HCT116 (cell line): ENCODE measurements around the gene FAM20C.

Source experiments
- CBX3 ChIP-seq: IDR thresholded peaks from 2 replicates; pipeline ENCODE4 v1.6.1; 2012; ENCODE audit warnings: low read depth
- CEBPB ChIP-seq: IDR thresholded peaks from 2 replicates; pipeline ENCODE4 v1.6.1; 2012; ENCODE audit warnings: low read depth
- CTCF ChIP-seq, 3 experiments: fragments of 200-600 bp in 1 of 3; sonication (generic) in 1 of 3; IDR thresholded peaks in 2 of 3; conservative IDR thresholded peaks in 1 of 3; 2 replicates each; pipeline ENCODE4 v1.5.1; 2012 to 2017; ENCODE audit warnings: low read depth in 2 of 3, low read length in 2 of 3, antibody characterized with exemption in 1 of 3, borderline replicate concordance in 1 of 3, control low read depth in 1 of 3, mild to moderate bottlenecking in 1 of 3, mixed read lengths in 1 of 3, mixed run types in 1 of 3, moderate library complexity in 1 of 3; ENCODE audit not compliant: insufficient read depth in 1 of 3
- JUND ChIP-seq: IDR thresholded peaks from 2 replicates; pipeline ENCODE4 v1.6.1; 2012
- POLR2A ChIP-seq: IDR thresholded peaks from 2 replicates; pipeline ENCODE4 v1.7.0; 2011; ENCODE audit warnings: borderline replicate concordance; ENCODE audit not compliant: insufficient read depth, insufficient read length; ENCODE audit errors: extremely low read depth
- REST ChIP-seq: IDR thresholded peaks from 2 replicates; pipeline ENCODE4 v1.6.1; 2012; ENCODE audit warnings: low read depth
- ZFX ChIP-seq: fragments of 450-650 bp; IDR thresholded peaks from 2 replicates; pipeline ENCODE4 v1.6.1; 2017

- TF ChIP-seq CTCF (IDR thresholded peaks at IDR 0.05 in 2 of 3, conservative IDR thresholded peaks at IDR 0.05 in 1 of 3; ENCODE audit: borderline replicate concordance in 1 of 3, insufficient read depth in 1 of 3, low read depth in 2 of 3, low read length in 2 of 3), result no peak
- TF ChIP-seq REST, result no peak
- no peak for TF ChIP-seq JUND
- TF ChIP-seq CBX3, result no peak
- no peak for TF ChIP-seq CEBPB
- no peak for TF ChIP-seq POLR2A
- no peak for TF ChIP-seq ZFX
Observed at GRCh38 chr7:259191-259505, 66.8 kb downstream of the FAM20C start.
